KMS-11 (cell line): Measurements from ENCODE around the gene FNDC3B.

ENCODE experiments used
- H2AFZ ChIP-seq: fragments of 200-600 bp; sonication (generic); 2 replicates; pipeline ENCODE4 v1.6.1; 2016; ENCODE audit warnings: antibody characterized with exemption, mixed run types, low read depth
- H3K27ac ChIP-seq: fragments of 200-600 bp; sonication (generic); 2 replicates; pipeline ENCODE4 v1.6.1; 2016; ENCODE audit warnings: mild to moderate bottlenecking, mixed run types
- H3K27me3 ChIP-seq: fragments of 200-600 bp; sonication (generic); 2 replicates; pipeline ENCODE4 v1.6.1; 2017; ENCODE audit warnings: mild to moderate bottlenecking, low read depth, mixed run types, moderate library complexity; ENCODE audit not compliant: insufficient read depth
- H3K36me3 ChIP-seq: fragments of 200-600 bp; sonication (generic); 2 replicates; pipeline ENCODE4 v1.6.1; 2017; ENCODE audit warnings: mild to moderate bottlenecking, mixed run types; ENCODE audit not compliant: insufficient read depth
- H3K4me1 ChIP-seq: fragments of 200-600 bp; sonication (generic); 2 replicates; pipeline ENCODE4 v1.6.1; 2016; ENCODE audit warnings: mild to moderate bottlenecking, low read depth, mixed run types; ENCODE audit not compliant: poor library complexity, severe bottlenecking
- H3K4me2 ChIP-seq: fragments of 200-600 bp; sonication (generic); 2 replicates; pipeline ENCODE4 v1.7.0; 2016; ENCODE audit warnings: mild to moderate bottlenecking, mixed run types
- H3K4me3 ChIP-seq: fragments of 200-600 bp; sonication (generic); IDR thresholded peaks from 2 replicates; pipeline ENCODE4 v1.6.1; 2017; ENCODE audit warnings: low read depth, low read length, mixed read lengths; ENCODE audit not compliant: insufficient read depth
- H3K79me2 ChIP-seq: fragments of 200-600 bp; sonication (generic); 2 replicates; pipeline ENCODE4 v1.6.1; 2016; ENCODE audit warnings: low read depth, mixed run types; ENCODE audit not compliant: insufficient read depth
- H3K9ac ChIP-seq: fragments of 200-600 bp; sonication (generic); 2 replicates; pipeline ENCODE4 v1.6.1; 2016; ENCODE audit warnings: mild to moderate bottlenecking, mixed run types
- H4K20me1 ChIP-seq: fragments of 200-600 bp; sonication (generic); 2 replicates; pipeline ENCODE4 v1.6.1; 2016; ENCODE audit warnings: mild to moderate bottlenecking, mixed run types; ENCODE audit not compliant: insufficient read depth
- TF ChIP-seq, protein P1 (sequence below): fragments of 200-600 bp; sonication (generic); conservative IDR thresholded peaks from 2 replicates; pipeline ENCODE4 v1.6.1; 2017; ENCODE audit warnings: low read depth, mild to moderate bottlenecking, antibody characterized with exemption, low read length, moderate library complexity, mixed read lengths

FNDC3B gene

DNA sequence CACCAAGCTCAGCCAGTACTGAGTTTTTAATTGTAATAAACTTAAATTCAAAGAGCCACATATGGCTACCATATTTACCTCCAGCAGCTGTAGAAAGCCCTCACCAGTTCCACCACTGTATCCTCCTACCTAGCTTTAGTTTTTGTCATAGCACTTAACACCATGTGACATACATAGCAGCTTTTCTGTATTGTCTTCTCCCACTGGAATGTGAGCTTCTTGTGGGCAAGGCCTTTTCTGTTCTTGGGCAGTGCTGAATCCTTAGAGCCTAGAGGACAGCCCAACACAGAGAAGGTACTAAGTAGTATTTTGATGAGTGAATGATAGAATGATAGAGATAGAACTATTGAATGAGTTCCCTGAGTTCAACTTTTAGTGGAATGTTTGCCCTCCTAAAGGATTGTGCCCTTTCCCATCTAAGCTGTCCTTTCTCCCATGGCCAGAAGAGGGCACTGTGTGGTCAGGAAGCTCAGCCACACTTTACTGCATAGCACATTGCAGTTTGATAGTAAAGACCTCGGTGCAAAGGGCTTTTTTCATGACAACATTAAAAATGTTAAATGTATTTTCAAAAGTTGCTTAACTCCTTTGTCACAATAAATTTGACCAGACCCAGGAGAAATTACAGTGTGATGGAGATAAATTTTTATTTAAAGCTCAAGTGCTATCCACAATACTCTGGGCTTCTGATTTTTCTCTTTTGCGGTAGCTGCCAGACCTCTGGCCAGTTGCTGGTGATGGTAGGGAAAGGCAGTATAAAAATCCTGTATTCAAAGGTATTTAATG is 293.1 kb downstream of the FNDC3B start:
- Histone ChIP-seq H3K36me3 (peaks cover 6% of the 10 kb centered on the region), H3K79me2 (no peaks in the 10 kb centered on the region), H3K4me3 (no peak overlapping the region), H3K4me2 (no peak overlapping the region), H3K4me1 (peaks cover 7% of the 10 kb centered on the region), H3K27ac (no peak overlapping the region), H2AFZ (no peak overlapping the region), H4K20me1 (no peaks in the 10 kb centered on the region), H3K27me3 (no peaks in the 10 kb centered on the region), H3K9ac (no peak overlapping the region)
- TF ChIP-seq, protein P1, sequence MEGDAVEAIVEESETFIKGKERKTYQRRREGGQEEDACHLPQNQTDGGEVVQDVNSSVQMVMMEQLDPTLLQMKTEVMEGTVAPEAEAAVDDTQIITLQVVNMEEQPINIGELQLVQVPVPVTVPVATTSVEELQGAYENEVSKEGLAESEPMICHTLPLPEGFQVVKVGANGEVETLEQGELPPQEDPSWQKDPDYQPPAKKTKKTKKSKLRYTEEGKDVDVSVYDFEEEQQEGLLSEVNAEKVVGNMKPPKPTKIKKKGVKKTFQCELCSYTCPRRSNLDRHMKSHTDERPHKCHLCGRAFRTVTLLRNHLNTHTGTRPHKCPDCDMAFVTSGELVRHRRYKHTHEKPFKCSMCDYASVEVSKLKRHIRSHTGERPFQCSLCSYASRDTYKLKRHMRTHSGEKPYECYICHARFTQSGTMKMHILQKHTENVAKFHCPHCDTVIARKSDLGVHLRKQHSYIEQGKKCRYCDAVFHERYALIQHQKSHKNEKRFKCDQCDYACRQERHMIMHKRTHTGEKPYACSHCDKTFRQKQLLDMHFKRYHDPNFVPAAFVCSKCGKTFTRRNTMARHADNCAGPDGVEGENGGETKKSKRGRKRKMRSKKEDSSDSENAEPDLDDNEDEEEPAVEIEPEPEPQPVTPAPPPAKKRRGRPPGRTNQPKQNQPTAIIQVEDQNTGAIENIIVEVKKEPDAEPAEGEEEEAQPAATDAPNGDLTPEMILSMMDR, result peak; percentile 91

DNA sequence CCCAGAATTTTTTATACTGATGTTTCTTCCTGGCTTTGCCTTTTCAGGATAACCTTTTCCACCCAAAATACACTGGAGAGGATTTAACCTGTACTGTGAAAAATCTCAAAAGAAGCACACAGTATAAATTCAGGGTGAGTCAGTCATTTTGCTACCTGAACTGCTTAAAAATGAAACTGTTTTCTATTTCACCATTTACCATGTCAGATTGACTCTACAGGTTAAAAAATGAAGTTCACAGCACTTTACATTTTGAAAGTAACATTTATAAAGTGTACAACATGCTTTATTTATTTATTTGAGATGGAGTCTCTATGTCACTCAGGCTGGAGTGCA is 293.6 kb downstream of the FNDC3B start:
- peaks cover 7% of the 10 kb centered on the region for H3K4me1 ChIP-seq
- H2AFZ ChIP-seq, result no peak overlapping the region
- no peak overlapping the region for H3K4me2 ChIP-seq
- H3K9ac ChIP-seq, result no peak overlapping the region
- H3K36me3 ChIP-seq, result peaks cover 6% of the 10 kb centered on the region
- no peaks in the 10 kb centered on the region for H3K27me3 ChIP-seq
- H3K4me3 ChIP-seq, result no peak overlapping the region
- TF ChIP-seq, protein P1, result no peak
- H3K79me2 ChIP-seq, result no peaks in the 10 kb centered on the region
- no peaks in the 10 kb centered on the region for H4K20me1 ChIP-seq
- H3K27ac ChIP-seq, result no peak overlapping the region

DNA sequence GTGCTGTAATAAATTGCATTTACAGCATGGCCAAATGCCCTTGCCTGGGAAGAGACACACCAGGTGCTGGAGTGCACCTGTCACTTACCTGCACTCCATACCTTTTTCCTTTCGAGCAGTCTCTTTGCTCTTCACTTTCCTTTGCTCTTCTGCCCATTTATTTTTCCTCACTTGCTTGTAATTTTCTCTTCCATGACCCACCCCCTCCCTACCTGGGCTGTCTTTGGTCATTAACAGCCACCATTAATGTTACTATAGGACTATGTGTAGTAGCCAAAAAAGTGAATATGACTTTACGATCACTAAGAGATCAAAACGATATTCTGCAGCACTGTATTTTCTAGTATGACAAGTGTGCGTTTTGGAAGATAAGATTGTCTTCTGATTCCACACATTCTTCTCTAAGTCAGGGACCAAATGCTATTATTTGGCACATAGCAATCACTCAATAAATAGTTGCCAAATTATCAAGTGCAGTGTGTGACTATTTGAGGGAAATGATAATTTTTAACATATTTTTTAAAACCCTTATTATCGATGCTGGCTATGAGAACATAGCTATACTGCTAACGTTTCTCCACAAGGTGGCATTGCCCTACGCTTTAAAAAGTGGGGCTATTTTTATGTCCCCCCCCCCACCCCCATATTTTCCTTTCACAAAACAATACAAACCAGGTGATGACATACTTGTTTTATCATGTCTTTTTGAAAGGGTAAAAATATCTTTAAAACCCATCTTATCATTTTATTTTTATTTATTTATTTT is 294.5 kb downstream of the FNDC3B start:
- H3K4me1 ChIP-seq, result peaks cover 14% of the 10 kb centered on the region
- no peaks in the 10 kb centered on the region for H3K79me2 ChIP-seq
- no peak overlapping the region for H3K9ac ChIP-seq
- TF ChIP-seq, protein P1, result no peak; the same call in 1 of the 2 replicates
- H3K27me3 ChIP-seq, result no peaks in the 10 kb centered on the region
- H3K4me2 ChIP-seq, result no peak overlapping the region
- no peak overlapping the region for H2AFZ ChIP-seq
- no peak overlapping the region for H3K27ac ChIP-seq
- no peaks in the 10 kb centered on the region for H4K20me1 ChIP-seq
- H3K36me3 ChIP-seq, result peaks cover 5% of the 10 kb centered on the region
- H3K4me3 ChIP-seq, result no peak overlapping the region

DNA sequence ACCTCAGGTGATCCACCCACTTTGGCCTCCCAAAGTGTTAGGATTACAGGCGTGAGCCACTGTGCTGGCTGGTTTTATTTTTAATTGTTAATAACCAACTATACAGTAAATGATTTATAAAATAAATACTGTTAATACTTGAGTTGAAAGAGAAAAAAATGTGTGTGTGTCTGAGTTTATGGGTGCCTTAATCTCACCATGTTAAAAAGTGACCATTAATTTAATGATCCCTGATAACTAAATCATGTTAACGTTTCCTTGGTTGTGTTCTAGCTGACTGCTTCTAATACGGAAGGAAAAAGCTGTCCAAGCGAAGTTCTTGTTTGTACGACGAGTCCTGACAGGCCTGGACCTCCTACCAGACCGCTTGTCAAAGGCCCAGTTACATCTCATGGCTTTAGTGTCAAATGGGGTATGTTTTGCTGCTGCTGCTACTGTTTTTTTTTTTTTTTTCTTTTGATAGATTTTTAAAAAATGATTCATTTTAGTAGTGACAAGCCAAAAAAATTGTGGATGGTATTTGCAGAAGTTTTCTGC is 295.4 kb downstream of the FNDC3B start:
- Histone ChIP-seq H3K9ac (no peak overlapping the region), H3K4me3 (no peak overlapping the region), H4K20me1 (no peaks in the 10 kb centered on the region), H2AFZ (no peak overlapping the region), H3K27ac (no peak overlapping the region), H3K27me3 (no peaks in the 10 kb centered on the region), H3K79me2 (no peaks in the 10 kb centered on the region), H3K4me1 (peaks cover 16% of the 10 kb centered on the region), H3K4me2 (no peak overlapping the region), H3K36me3 (no peaks in the 10 kb centered on the region; the same call in 1 of the 2 replicates)
- TF ChIP-seq, protein P1, result no peak
